Fibroblast of the aortic adventitia (primary cell): ENCODE measurements around the gene MPV17L2. TPM values are rescaled to one million over a fixed set of nuclear protein-coding genes. Genes with fewer than 3 reads are reported as not detected.
A peak's percentile ranks its signal among the peaks of the same experiment; 100 is the strongest.

ENCODE experiments used
- DNase-seq: peaks from one replicate; pipeline ENCODE4 v3.0.0-alpha.2; 2010; ENCODE audit warnings: low read depth
- H3K4me3 ChIP-seq: 2 replicates; pipeline ENCODE4 v1.5.1; 2011; ENCODE audit warnings: low read depth, mild to moderate bottlenecking, control low read depth, low read length, moderate library complexity
- small RNA-seq: library from RNA; depleted of rRNA; stranded (forward); fragments of <200 nt; gene quantifications from one replicate; pipeline ENCODE3, GENCODE V24; 2012
- total RNA-seq: library from RNA; depleted of rRNA; stranded (reverse); fragments of >200 nt; gene quantifications from 2 replicates; pipeline ENCODE4 v1.2.3, GENCODE V29; 2012; ENCODE audit warnings: low replicate concordance
- TF ChIP-seq, protein P1 (sequence below): IDR thresholded peaks from 2 replicates; pipeline ENCODE4 v1.5.1; 2011; ENCODE audit warnings: mild to moderate bottlenecking, low read length, control low read depth, inconsistent platforms; ENCODE audit not compliant: insufficient read depth

MPV17L2 gene
- total RNA-seq, 1 donor, result 11.7 TPM

- DNase-seq, result no peak
- TF ChIP-seq, protein P1, sequence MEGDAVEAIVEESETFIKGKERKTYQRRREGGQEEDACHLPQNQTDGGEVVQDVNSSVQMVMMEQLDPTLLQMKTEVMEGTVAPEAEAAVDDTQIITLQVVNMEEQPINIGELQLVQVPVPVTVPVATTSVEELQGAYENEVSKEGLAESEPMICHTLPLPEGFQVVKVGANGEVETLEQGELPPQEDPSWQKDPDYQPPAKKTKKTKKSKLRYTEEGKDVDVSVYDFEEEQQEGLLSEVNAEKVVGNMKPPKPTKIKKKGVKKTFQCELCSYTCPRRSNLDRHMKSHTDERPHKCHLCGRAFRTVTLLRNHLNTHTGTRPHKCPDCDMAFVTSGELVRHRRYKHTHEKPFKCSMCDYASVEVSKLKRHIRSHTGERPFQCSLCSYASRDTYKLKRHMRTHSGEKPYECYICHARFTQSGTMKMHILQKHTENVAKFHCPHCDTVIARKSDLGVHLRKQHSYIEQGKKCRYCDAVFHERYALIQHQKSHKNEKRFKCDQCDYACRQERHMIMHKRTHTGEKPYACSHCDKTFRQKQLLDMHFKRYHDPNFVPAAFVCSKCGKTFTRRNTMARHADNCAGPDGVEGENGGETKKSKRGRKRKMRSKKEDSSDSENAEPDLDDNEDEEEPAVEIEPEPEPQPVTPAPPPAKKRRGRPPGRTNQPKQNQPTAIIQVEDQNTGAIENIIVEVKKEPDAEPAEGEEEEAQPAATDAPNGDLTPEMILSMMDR, result no peak
Measured at GRCh38 chr19:18231775-18232174, 38.8 kb downstream of the MPV17L2 start.

DNA sequence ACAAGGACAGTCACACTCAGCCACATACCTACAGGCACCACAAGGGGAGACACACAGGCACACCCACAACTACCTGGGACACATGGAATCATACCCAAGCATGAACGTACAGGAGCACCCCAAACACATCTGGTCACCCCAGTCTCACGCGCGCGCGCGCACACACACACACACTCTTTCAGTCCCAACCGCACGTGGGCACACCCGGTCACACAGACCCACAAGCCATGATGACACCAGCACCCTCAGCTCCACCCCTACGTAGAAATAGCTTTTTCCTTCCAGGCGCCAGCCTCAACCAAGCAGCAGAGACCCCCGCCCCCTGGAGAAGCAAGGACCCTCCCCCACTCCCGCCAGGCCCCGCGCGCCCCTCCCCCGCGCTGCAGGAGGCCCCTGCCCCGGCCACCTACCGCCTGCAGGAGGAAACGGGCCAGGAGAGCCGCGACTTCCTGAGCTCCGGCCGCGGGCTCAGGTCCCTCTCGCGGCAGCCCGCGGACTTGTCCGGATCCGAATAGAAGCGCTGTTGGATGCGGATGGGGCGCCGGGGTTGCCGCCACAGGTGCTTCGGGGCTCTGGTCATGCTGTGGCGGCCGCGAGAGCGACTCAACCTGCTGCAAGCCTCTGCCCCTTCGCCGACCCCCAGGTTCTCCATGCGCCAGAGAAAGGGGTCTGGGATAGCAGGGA lies 39.7 kb downstream of the MPV17L2 start:
- no peak overlapping the region for H3K4me3 ChIP-seq
- TF ChIP-seq, protein P1, result peak; percentile 8
- DNase-seq, result no peak

More at GRCh38 chr19:18231775-18232174, 38.8 kb downstream of the MPV17L2 start:
- no peak overlapping the region for H3K4me3 ChIP-seq

DNA sequence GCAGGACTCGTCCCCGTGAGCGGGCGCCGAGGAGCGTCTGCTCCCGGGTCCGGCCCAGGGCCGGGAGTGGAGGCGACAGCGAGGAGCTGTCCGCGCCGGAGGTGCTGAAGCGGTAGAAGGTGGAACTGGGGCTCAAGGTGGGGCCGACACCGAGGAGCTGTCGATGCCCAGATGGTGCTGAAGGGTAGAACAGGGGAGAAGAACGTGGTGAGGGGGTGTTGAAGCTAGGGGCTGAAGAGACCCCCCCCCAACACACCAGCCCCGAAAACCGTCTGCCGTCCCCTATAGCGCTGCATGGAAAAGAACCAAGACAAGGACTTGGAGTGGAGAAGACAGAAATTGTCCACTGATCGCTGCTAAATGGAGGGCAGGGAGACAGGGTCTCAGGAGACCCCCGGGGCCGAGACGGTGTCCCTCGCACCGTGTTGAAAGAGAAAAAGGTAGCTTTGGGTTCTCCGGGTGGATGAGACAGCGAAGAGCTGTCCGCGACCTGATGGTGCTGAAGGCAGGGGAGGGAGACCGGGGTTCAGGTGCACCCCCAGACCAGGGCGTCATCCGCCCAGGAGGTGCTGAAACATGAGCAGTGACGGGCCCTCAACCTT lies 40.3 kb downstream of the MPV17L2 start:
- DNase-seq, result peak; percentile 53
- H3K4me3 ChIP-seq, result no peak overlapping the region

DNA sequence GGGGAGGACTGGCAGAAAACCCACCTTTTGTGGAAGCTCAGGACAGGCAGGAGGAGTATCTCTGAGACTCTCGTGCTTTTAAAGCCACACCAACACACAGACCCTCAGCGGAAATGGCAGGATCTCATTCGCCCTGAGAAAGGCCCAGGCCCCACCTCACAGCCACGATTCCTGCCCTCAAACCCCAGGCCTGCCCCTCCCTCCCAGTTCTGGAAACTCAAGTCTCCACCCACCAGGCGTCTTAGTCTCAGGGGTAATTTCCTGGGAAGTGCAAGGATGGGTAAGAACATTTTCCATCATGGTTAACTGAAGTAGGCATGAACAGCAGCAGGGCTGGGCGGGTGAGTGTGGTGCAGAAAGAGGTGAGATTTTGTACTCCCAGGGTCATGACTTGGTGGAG lies 41.2 kb downstream of the MPV17L2 start:
- no peak overlapping the region for H3K4me3 ChIP-seq

More for the DNA sequence above, 40.3 kb downstream of the MPV17L2 start:
- TF ChIP-seq, protein P1, result no peak

GRCh38 chr19:18239303-18239702 lies 46.3 kb downstream of the MPV17L2 start:
- no peak for DNase-seq
- TF ChIP-seq, protein P1, result no peak

More for the DNA sequence above, 41.2 kb downstream of the MPV17L2 start:
- no peak for DNase-seq
- TF ChIP-seq, protein P1, result no peak

DNA sequence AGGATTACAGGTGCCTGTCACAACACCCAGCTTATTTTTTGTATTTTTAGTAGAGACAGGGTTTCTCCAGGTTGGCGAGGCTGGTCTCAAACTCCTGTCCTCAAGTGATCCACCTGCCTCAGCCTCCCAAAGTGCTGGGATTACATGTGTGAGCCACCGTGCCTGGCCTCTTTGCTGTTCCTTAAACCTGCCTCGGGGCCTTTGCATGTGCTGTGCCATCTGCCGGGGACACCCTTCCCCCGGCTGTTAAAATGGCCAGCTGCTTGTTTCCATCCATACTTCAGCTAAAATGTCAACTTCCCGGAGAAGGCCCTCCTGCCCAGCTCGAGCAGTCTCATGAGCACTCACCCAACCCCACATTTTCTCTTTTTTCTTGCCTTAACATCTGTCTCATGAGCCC lies 52.3 kb downstream of the MPV17L2 start:
- H3K4me3 ChIP-seq, result no peak overlapping the region
- no peak for DNase-seq
- TF ChIP-seq, protein P1, result no peak

More at GRCh38 chr19:18239303-18239702, 46.3 kb downstream of the MPV17L2 start:
- H3K4me3 ChIP-seq, result no peak overlapping the region

Small RNA genes within 50 kb of the gene (small RNA-seq; reads per million reads assigned to genes)
- gene IFI30, result not detected

Other genes with a start within 250 kb of the MPV17L2 start
- gene KCNN1, start 226.1 kb upstream of the MPV17L2 start, total RNA-seq, result 0.25 TPM in 1 of 2 replicates, not detected in the other
- gene ARRDC2, start 185.0 kb upstream of the MPV17L2 start, total RNA-seq, result 4.2 and 8.0 TPM in 2 replicates
- gene IL12RB1, start 106.3 kb upstream of the MPV17L2 start, total RNA-seq, result not detected in 2 replicates
- 2.4 and 3.1 TPM in 2 replicates for gene MAST3, start 95.4 kb upstream of the MPV17L2 start, total RNA-seq
- gene PIK3R2, start 40.1 kb upstream of the MPV17L2 start, total RNA-seq, result 36.7 and 41.3 TPM in 2 replicates
- 0.90 and 23.1 TPM in 2 replicates for gene IFI30, start 19.4 kb upstream of the MPV17L2 start, total RNA-seq
- 2.8 TPM in 1 of 2 replicates, not detected in the other for gene RAB3A, start 10.8 kb downstream of the MPV17L2 start, total RNA-seq
- not detected in 2 replicates for gene PDE4C, start 33.2 kb downstream of the MPV17L2 start, total RNA-seq
- 1.5 and 4.4 TPM in 2 replicates for gene IQCN, start 81.2 kb downstream of the MPV17L2 start, total RNA-seq
- gene JUND, start 88.4 kb downstream of the MPV17L2 start, total RNA-seq, result 61.9 and 85.6 TPM in 2 replicates
- 113 and 119 TPM in 2 replicates for gene LSM4, start 129.9 kb downstream of the MPV17L2 start, total RNA-seq
- 9.6 and 27.2 TPM in 2 replicates for gene PGPEP1, start 147.4 kb downstream of the MPV17L2 start, total RNA-seq
- 23.8 and 27.6 TPM in 2 replicates for gene GDF15, start 192.9 kb downstream of the MPV17L2 start, total RNA-seq
- 0.09 TPM in 1 of 2 replicates, not detected in the other for gene LRRC25, start 204.4 kb downstream of the MPV17L2 start, total RNA-seq
- gene SSBP4, start 226.2 kb downstream of the MPV17L2 start, total RNA-seq, result 66.7 and 76.4 TPM in 2 replicates
- gene ISYNA1, start 244.9 kb downstream of the MPV17L2 start, total RNA-seq, result 6.3 and 42.1 TPM in 2 replicates